Esophagus squamous epithelium (tissue), 5 donors: ENCODE results near the gene NXF2B. TPM values are rescaled to one million over a fixed set of nuclear protein-coding genes. Genes with fewer than 3 reads are reported as not detected.

Experiments used
- DNase-seq: peaks from one replicate; lab custom pipeline; 2025; lab: John Stamatoyannopoulos, UW
- H3K27ac ChIP-seq, 4 donors: fragments of 200-600 bp; sonication (generic); one replicate each; pipeline ENCODE4 v1.5.1; 2016 to 2019; ENCODE audit warnings: mild to moderate bottlenecking in 1 of 4
- H3K27me3 ChIP-seq, 4 donors: fragments of 200-600 bp; sonication (generic); 1 replicate in 3 of 4; 2 replicates in 1 of 4; pipeline versions ENCODE4 v1.5.1 to v1.6.0; 2017 to 2021; ENCODE audit warnings: antibody characterized with exemption in 1 of 4
- H3K36me3 ChIP-seq, 3 donors: fragments of 200-600 bp; sonication (generic); one replicate each; pipeline ENCODE4 v1.5.1; 2016 to 2019
- H3K4me1 ChIP-seq, 3 donors: fragments of 200-600 bp; sonication (generic); one replicate each; pipeline ENCODE4 v1.5.1; 2017 to 2019
- H3K4me3 ChIP-seq, 4 donors: fragments of 200-600 bp; sonication (generic); 1 replicate in 3 of 4; 2 replicates in 1 of 4; pipeline ENCODE4 v1.5.1; 2016 to 2019; ENCODE audit warnings: mild to moderate bottlenecking in 2 of 4, moderate library complexity in 1 of 4
- H3K9me3 ChIP-seq, 3 donors: fragments of 200-600 bp; sonication (generic); one replicate each; pipeline ENCODE4 v1.5.1; 2016 to 2019
- POLR2A ChIP-seq, 4 donors: fragments of 450-650 bp; IDR thresholded peaks; one replicate each; pipeline ENCODE4 v1.6.1; 2017; ENCODE audit warnings: antibody characterized with exemption in 4 of 4, mild to moderate bottlenecking in 4 of 4, moderate library complexity in 3 of 4
- WGBS, 2 donors: methylation state at CpG; one replicate each; pipeline ENCODE4 v1.1.5; 2018; 5-methylcytosine and 5-hydroxymethylcytosine counted together
- intact Hi-C: fragments of 100-400 bp; cut with DNase I; formaldehyde crosslinking; loops from one replicate; pipeline ENCODE4 v1.15.0; 2022
- total RNA-seq, 4 donors: library from RNA; depleted of rRNA; stranded (reverse); fragments of >200 nt; gene quantifications; one replicate each; pipeline ENCODE4 v1.1.0, GENCODE V29; 2016
- TF ChIP-seq, protein P1 (sequence below), 6 experiments: fragments of 450-650 bp in 4 of 6; fragments of 200-600 bp in 2 of 6; sonication (generic) in 2 of 6; IDR thresholded peaks; one replicate each; pipeline ENCODE4 v1.5.1; 2016 to 2019; ENCODE audit warnings: antibody characterized with exemption in 6 of 6, mild to moderate bottlenecking in 4 of 6, moderate library complexity in 4 of 6
- donor health status: DM: yes; HTN: yes; CAD: no.

The NXF2B gene
- total RNA-seq, 4 donors from 2014 or later, result not detected

DNA sequence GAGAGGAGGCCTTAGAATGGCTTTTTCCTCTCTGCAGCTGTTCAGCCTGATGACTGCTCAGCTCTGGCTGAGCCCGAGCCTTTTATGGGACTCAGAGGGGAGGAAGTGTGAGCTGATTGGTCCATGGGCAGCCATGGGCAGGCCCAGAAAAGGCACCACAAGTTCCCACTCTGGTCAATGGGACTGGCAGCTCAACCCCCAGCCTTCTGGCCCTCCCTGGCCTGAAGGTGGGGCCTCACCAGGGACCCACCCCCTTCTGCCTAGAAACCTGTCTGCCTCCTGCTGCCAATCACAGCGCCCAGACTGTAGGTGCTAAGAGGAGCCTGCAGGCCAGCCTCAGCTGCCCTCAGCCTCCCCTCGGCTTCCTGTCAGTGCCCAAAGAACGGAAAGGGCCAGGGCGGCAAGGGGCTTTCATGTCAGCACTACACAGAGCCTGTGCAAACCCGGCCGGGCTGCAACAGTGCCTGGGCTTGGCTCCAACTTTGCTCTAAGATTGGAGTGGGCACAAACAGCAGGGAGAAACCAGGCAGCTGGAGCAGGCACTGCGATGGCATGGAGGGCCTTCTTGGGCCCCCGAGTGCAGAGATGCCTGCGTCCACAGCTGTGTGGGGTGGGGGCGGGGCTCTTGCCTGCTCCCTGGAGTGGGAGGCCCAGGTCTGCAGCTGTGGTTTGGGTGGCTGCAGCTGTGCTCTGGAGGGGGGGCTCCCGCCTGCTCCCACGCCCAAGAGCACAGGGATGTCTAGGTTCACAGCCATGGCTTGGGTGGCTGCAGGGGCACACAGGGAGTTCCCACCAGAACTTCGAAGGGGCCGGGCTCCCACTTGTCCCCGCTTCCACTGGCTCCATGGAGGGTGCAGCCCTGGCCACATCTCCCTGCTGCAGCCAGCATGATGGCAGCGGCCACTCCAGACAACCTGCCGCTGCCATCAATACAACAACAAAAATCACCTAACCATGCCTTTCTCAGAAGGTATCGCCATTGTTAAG lies 100.2 kb downstream of the NXF2B start:
- H3K36me3 ChIP-seq, result no peaks in the 10 kb centered on the region
- no peaks in the 10 kb centered on the region for H3K4me1 ChIP-seq
- no peak for DNase-seq
- H3K4me3 ChIP-seq, result no peak overlapping the region
- H3K27ac ChIP-seq, result no peak overlapping the region
- H3K27me3 ChIP-seq, result no peaks in the 10 kb centered on the region
- intact Hi-C loops, result no loop called here
- WGBS, 2 donors, result 77% methylated on average over 2 of the region's 19 CpGs; no CpG with 5 or more reads in 1 of the 2 donors
- no peak for TF ChIP-seq POLR2A (IDR thresholded peaks at IDR 0.05)
- TF ChIP-seq, protein P1, sequence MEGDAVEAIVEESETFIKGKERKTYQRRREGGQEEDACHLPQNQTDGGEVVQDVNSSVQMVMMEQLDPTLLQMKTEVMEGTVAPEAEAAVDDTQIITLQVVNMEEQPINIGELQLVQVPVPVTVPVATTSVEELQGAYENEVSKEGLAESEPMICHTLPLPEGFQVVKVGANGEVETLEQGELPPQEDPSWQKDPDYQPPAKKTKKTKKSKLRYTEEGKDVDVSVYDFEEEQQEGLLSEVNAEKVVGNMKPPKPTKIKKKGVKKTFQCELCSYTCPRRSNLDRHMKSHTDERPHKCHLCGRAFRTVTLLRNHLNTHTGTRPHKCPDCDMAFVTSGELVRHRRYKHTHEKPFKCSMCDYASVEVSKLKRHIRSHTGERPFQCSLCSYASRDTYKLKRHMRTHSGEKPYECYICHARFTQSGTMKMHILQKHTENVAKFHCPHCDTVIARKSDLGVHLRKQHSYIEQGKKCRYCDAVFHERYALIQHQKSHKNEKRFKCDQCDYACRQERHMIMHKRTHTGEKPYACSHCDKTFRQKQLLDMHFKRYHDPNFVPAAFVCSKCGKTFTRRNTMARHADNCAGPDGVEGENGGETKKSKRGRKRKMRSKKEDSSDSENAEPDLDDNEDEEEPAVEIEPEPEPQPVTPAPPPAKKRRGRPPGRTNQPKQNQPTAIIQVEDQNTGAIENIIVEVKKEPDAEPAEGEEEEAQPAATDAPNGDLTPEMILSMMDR (IDR thresholded peaks at IDR 0.05), result no peak
- no peaks in the 10 kb centered on the region for H3K9me3 ChIP-seq

DNA sequence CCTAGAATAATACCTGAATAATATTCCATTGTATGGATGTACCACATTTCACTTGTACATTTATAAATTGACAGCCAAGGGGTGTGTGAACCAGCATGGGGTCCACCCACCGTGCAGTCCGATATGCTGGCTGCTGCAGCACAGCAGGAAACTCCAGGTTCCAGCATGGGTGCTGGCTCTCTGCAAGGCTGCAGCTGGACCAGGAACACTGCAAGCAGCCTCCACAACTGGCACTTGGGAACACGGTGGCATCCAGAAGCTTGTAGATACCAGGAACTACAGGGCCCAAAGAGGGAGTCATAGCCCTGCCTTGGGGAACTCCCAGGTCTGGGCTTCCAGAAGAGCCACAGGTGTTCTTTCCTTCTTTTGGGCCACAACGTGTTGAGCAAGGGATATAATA lies 101.6 kb downstream of the NXF2B start:
- no peak overlapping the region for H3K4me3 ChIP-seq
- H3K27ac ChIP-seq, result no peak overlapping the region
- WGBS, 2 donors, result 68% methylated on average over 4 of the region's 4 CpGs; no CpG with 5 or more reads in 1 of the 2 donors
- no peak for DNase-seq
- H3K9me3 ChIP-seq, result no peaks in the 10 kb centered on the region
- TF ChIP-seq, protein P1 (IDR thresholded peaks at IDR 0.05), result no peak
- TF ChIP-seq POLR2A (IDR thresholded peaks at IDR 0.05), result no peak
- no peaks in the 10 kb centered on the region for H3K4me1 ChIP-seq
- H3K27me3 ChIP-seq, result no peaks in the 10 kb centered on the region
- H3K36me3 ChIP-seq, result no peaks in the 10 kb centered on the region
- intact Hi-C loops, result no loop called here

Other genes with a start within 250 kb of the NXF2B start
- gene TCP11X1, start 224.7 kb downstream of the NXF2B start, total RNA-seq, result not detected
- not detected for gene NXF2, start 192.8 kb downstream of the NXF2B start, total RNA-seq
- gene TCP11X2, start 31.8 kb upstream of the NXF2B start, total RNA-seq, result not detected
- under 1 TPM in 1 of 4 donors, not detected in 3; 0.95 TPM for gene TMSB15A, start 76.7 kb upstream of the NXF2B start, total RNA-seq
- 10 to 100 TPM in 3 of 4 donors, 1 to 10 TPM in 1; 7.9 to 15.1 (median 12.9) TPM for gene ARMCX5, start 159.5 kb upstream of the NXF2B start, total RNA-seq
- 1 to 10 TPM in 3 of 4 donors, under 1 TPM in 1; 0.45 to 8.0 (median 1.4) TPM for gene GPRASP1, start 211.5 kb upstream of the NXF2B start, total RNA-seq